PC-9 (cell line): ENCODE measurements around the gene LY6G6D. TPM values are rescaled to one million over a fixed set of nuclear protein-coding genes. Genes with fewer than 3 reads are reported as not detected.

Experiments
- BruUV-seq: library from RNA; stranded (reverse); fragments of 400-500 nt; replicated peaks from 2 replicates; lab custom pipeline; 2021; lab: Mats Ljungman, UMichigan
- CTCF ChIA-PET: fragments of 300-600 bp; sonication (Branson Sonifier 250); formaldehyde crosslinking; loops from one replicate; lab custom pipeline; 2022; ENCODE audit warnings: antibody characterized with exemption; lab: Charles Lee
- POLR2A ChIA-PET: fragments of 300-600 bp; sonication (Branson Sonifier 250); formaldehyde crosslinking; loops from one replicate; lab custom pipeline; 2022; ENCODE audit warnings: antibody characterized with exemption; ENCODE audit not compliant: unreplicated experiment; lab: Charles Lee
- DNase-seq, 2 experiments: peaks; one replicate each; pipeline versions ENCODE4 v3.0.0 to v3.0.0-alpha.2; 2015 to 2022; ENCODE audit warnings: mixed read lengths in 1 of 2
- H2AFZ ChIP-seq: fragments of 200-600 bp; sonication (generic); 2 replicates; pipeline ENCODE4 v1.8.1; 2017; ENCODE audit warnings: antibody characterized with exemption
- H3F3A ChIP-seq: fragments of 200-600 bp; sonication (generic); 2 replicates; pipeline ENCODE4 v1.8.1; 2017; ENCODE audit warnings: antibody characterized with exemption, mild to moderate bottlenecking, low read depth; ENCODE audit not compliant: insufficient read depth
- H3K27ac ChIP-seq: fragments of 200-600 bp; sonication (generic); 2 replicates; pipeline ENCODE4 v1.6.1; 2016; ENCODE audit warnings: mixed run types
- H3K27me3 ChIP-seq: fragments of 200-600 bp; sonication (generic); 2 replicates; pipeline ENCODE4 v1.6.1; 2016; ENCODE audit warnings: low read depth, mixed run types; ENCODE audit not compliant: insufficient read depth
- H3K36me3 ChIP-seq: fragments of 200-600 bp; sonication (generic); 2 replicates; pipeline ENCODE4 v1.6.1; 2016; ENCODE audit warnings: low read depth, mixed run types
- H3K4me1 ChIP-seq: fragments of 200-600 bp; sonication (generic); replicated peaks from 2 replicates; pipeline ENCODE4 v1.6.1; 2016; ENCODE audit warnings: mixed run types; ENCODE audit not compliant: insufficient read depth
- H3K4me2 ChIP-seq: fragments of 200-600 bp; sonication (generic); 2 replicates; pipeline ENCODE4 v1.6.1; 2017; ENCODE audit warnings: mixed run types
- H3K4me3 ChIP-seq: fragments of 200-600 bp; sonication (generic); 2 replicates; pipeline ENCODE4 v1.6.1; 2016; ENCODE audit warnings: mixed run types
- H3K79me2 ChIP-seq: fragments of 200-600 bp; sonication (generic); 2 replicates; pipeline ENCODE4 v1.6.1; 2017; ENCODE audit warnings: low read depth, mixed run types
- H3K9me2 ChIP-seq: fragments of 200-600 bp; sonication (generic); 2 replicates; pipeline ENCODE4 v1.8.1; 2017; ENCODE audit warnings: mild to moderate bottlenecking; ENCODE audit not compliant: insufficient read depth
- H3K9me3 ChIP-seq: fragments of 200-600 bp; sonication (generic); 2 replicates; pipeline ENCODE4 v1.8.1; 2016; ENCODE audit warnings: low read depth; ENCODE audit not compliant: insufficient read depth
- H4K20me1 ChIP-seq: fragments of 200-600 bp; sonication (generic); 2 replicates; pipeline ENCODE4 v1.8.1; 2017; ENCODE audit not compliant: insufficient read depth
- EZH2 ChIP-seq: fragments of 200-600 bp; sonication (generic); IDR thresholded peaks from 2 replicates; pipeline ENCODE4 v1.8.0; 2017; ENCODE audit warnings: antibody characterized with exemption, low read depth
- intact Hi-C: fragments of 100-400 bp; cut with micrococcal nuclease; formaldehyde crosslinking; loops from one replicate; pipeline ENCODE4 v1.10.0; 2022; ENCODE audit not compliant: unreplicated experiment
- total RNA-seq: library from RNA; stranded (reverse); gene quantifications from 2 replicates; pipeline ENCODE4 v1.2.3, GENCODE V29; 2021
- TF ChIP-seq, protein P1 (sequence below): fragments of 200-600 bp; sonication (generic); conservative IDR thresholded peaks from 2 replicates; pipeline ENCODE4 v1.6.1; 2017; ENCODE audit warnings: mixed run types, antibody characterized with exemption, mild to moderate bottlenecking, moderate library complexity

The LY6G6D gene
- total RNA-seq, 1 experiment from 2014 or later = not detected

DNA sequence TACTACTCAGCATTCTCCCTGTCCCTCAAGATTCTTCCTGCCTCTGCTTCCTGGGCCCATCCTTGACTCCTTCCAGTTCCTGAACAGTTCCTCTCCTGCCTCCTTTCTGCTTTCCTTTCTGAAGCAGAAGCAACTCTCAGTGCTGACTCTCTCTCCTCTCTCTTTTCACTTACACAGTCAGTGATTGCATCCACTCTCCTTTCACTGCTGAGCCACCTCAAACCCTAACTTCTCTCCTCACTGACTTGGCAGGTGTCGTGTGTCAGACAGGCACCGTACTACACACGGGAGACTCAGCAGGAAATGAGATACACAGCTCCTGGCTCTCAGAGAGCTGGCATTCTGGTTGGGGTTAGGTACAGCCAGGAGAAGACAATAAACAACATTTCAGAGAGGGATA is 17.6 kb upstream of the LY6G6D start:
- H3K4me2 ChIP-seq = no peak overlapping the region
- H3K36me3 ChIP-seq = peaks cover 6% of the 10 kb centered on the region; the same call in 1 of the 2 replicates
- no peak overlapping the region for H3K27ac ChIP-seq
- TF ChIP-seq, protein P1, sequence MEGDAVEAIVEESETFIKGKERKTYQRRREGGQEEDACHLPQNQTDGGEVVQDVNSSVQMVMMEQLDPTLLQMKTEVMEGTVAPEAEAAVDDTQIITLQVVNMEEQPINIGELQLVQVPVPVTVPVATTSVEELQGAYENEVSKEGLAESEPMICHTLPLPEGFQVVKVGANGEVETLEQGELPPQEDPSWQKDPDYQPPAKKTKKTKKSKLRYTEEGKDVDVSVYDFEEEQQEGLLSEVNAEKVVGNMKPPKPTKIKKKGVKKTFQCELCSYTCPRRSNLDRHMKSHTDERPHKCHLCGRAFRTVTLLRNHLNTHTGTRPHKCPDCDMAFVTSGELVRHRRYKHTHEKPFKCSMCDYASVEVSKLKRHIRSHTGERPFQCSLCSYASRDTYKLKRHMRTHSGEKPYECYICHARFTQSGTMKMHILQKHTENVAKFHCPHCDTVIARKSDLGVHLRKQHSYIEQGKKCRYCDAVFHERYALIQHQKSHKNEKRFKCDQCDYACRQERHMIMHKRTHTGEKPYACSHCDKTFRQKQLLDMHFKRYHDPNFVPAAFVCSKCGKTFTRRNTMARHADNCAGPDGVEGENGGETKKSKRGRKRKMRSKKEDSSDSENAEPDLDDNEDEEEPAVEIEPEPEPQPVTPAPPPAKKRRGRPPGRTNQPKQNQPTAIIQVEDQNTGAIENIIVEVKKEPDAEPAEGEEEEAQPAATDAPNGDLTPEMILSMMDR = no peak
- TF ChIP-seq EZH2 = no peak
- H3K27me3 ChIP-seq = no peaks in the 10 kb centered on the region
- H3K4me3 ChIP-seq = no peak overlapping the region
- no peaks in the 10 kb centered on the region for H3F3A ChIP-seq
- no peaks in the 10 kb centered on the region for H3K9me3 ChIP-seq
- peaks cover 23% of the 10 kb centered on the region for H3K79me2 ChIP-seq
- H3K4me1 ChIP-seq = peaks cover 9% of the 10 kb centered on the region; the same call in 1 of the 2 replicates
- H4K20me1 ChIP-seq = no peaks in the 10 kb centered on the region; the same call in 1 of the 2 replicates
- no TSS peak for BruUV-seq
- ChIA-PET CTCF (no interaction called here), POLR2A (no interaction called here)
- intact Hi-C loops = no loop called here
- H3K9me2 ChIP-seq = no peaks in the 10 kb centered on the region
- no peak overlapping the region for H2AFZ ChIP-seq
- DNase-seq = no peak

DNA sequence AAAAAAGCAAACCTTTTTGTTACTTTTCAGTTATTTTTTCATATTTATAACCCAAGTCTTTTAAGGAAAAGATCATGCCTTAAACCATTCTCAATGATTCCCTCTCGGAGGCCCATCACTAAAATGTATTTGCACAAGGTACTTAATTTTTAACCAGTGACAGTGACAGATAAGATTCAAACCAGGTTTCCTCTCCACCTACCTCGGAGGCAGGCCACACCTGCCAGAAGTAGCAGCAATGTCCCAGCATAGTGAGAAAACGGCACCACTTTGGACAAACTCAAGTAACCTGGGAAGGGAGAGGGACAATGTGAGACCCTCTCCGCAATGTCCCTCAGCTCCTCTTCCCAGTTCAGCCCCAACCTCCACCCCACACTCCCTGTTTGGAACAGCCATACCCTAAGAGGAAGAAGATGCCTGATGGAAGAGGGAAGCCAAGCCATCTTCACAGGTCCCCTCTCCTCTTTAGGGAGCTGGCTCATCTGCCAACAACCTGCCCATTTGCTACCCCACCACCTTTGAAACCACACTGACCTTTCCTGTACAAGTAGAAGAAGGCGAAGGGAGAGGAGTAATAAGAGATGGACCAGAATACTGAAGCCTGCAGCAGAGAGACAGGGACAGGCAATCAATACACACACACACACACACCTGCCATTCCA is 14.3 kb upstream of the LY6G6D start:
- no TSS peak for BruUV-seq
- no peak for TF ChIP-seq EZH2
- TF ChIP-seq, protein P1 = no peak
- no peak overlapping the region for H3K27ac ChIP-seq
- CTCF ChIA-PET = interaction anchor here (0.6 kb wide), 1 partner anchor 155 kb away, joined by 3 read pairs; the partner anchor contains the start of gene ATP6V1G2
- no peaks in the 10 kb centered on the region for H3K9me2 ChIP-seq
- H3K9me3 ChIP-seq = no peaks in the 10 kb centered on the region
- no peak overlapping the region for H3K4me3 ChIP-seq
- H3K4me1 ChIP-seq = peaks cover 14% of the 10 kb centered on the region
- H3K36me3 ChIP-seq = peaks cover 6% of the 10 kb centered on the region; the same call in 1 of the 2 replicates
- no peak overlapping the region for H2AFZ ChIP-seq
- no peaks in the 10 kb centered on the region for H3F3A ChIP-seq
- intact Hi-C loops = no loop called here
- H3K27me3 ChIP-seq = no peaks in the 10 kb centered on the region
- POLR2A ChIA-PET = no interaction called here
- H3K4me2 ChIP-seq = no peak overlapping the region
- H3K79me2 ChIP-seq = peaks cover 25% of the 10 kb centered on the region
- no peaks in the 10 kb centered on the region; the same call in 1 of the 2 replicates for H4K20me1 ChIP-seq
- no peak for DNase-seq

- intact Hi-C loops = loop anchor here (2.0 kb wide), 2 partner anchors 37 to 49 kb away; partner anchors contain the start of gene BAG6
These were observed 13.3 kb upstream of the LY6G6D start for GRCh38 chr6:31701666-31702404.

More at GRCh38 chr6:31701666-31702404, 13.3 kb upstream of the LY6G6D start:
- Histone ChIP-seq H3K9me3 (no peaks in the 10 kb centered on the region), H3F3A (no peaks in the 10 kb centered on the region), H3K36me3 (peaks cover 4% of the 10 kb centered on the region; the same call in 1 of the 2 replicates), H3K27ac (peak overlapping the region; percentile 77; the same call in 1 of the 2 replicates), H3K79me2 (peaks cover 25% of the 10 kb centered on the region), H3K9me2 (no peaks in the 10 kb centered on the region), H2AFZ (peak overlapping the region; percentile 88), H3K4me3 (peak overlapping the region; percentile 83), H3K4me2 (peak overlapping the region; percentile 97), H3K27me3 (no peaks in the 10 kb centered on the region), H3K4me1 (peaks cover 14% of the 10 kb centered on the region), H4K20me1 (no peaks in the 10 kb centered on the region; the same call in 1 of the 2 replicates)
- POLR2A ChIA-PET = interaction anchor here (0.5 to 0.7 kb wide), 3 partner anchors 37 to 125 kb away, joined by 4 to 7 read pairs (median 5); partner anchors contain the start of gene HSPA1B
- CTCF ChIA-PET = interaction anchor here (0.6 kb wide), 1 partner anchor 156 kb away, joined by 3 read pairs; the partner anchor contains the start of gene ATP6V1G2
- no peak for TF ChIP-seq EZH2
- TF ChIP-seq, protein P1 = no peak
- no TSS peak for BruUV-seq
- DNase-seq = no peak
